ENCODE data around the gene ADCK1.

DNA sequence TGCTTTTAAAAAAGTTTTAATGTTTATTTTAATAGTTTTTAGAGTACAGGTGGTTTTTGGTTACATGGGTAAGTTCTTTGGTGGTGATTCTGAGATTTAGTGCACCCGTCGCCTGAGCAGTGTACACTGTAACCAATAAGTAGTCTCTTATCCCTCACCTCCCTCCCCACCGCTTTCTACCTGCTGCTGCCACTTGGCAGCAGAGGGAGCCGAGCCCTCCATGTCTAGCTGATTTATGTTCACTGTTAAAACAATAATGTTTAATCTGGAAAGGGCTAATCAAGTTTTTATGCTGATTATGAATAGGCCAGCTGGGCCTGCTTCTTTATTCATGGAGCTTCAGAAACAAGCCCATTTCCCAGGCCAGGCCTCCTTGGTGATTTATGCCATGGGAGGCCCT, 73.1 kb downstream of the ADCK1 start:
- TF ChIP-seq POLR2A (IDR thresholded peaks at IDR 0.05; ENCODE audit: low read depth, low read length) (no peak), EZH2 (IDR thresholded peaks at IDR 0.05; ENCODE audit: borderline replicate concordance, low read depth, low read length, severe bottlenecking) (no peak), JUN (IDR thresholded peaks at IDR 0.05; ENCODE audit: borderline replicate concordance, insufficient read depth, insufficient read length, low read depth) (no peak), GATA2 (IDR thresholded peaks at IDR 0.05; ENCODE audit: insufficient read depth, insufficient read length, low read depth, low read length) (no peak), POLR2AphosphoS5 (IDR thresholded peaks at IDR 0.05; ENCODE audit: insufficient read depth, low read depth, low read length) (no peak)
- TF ChIP-seq, protein P1, sequence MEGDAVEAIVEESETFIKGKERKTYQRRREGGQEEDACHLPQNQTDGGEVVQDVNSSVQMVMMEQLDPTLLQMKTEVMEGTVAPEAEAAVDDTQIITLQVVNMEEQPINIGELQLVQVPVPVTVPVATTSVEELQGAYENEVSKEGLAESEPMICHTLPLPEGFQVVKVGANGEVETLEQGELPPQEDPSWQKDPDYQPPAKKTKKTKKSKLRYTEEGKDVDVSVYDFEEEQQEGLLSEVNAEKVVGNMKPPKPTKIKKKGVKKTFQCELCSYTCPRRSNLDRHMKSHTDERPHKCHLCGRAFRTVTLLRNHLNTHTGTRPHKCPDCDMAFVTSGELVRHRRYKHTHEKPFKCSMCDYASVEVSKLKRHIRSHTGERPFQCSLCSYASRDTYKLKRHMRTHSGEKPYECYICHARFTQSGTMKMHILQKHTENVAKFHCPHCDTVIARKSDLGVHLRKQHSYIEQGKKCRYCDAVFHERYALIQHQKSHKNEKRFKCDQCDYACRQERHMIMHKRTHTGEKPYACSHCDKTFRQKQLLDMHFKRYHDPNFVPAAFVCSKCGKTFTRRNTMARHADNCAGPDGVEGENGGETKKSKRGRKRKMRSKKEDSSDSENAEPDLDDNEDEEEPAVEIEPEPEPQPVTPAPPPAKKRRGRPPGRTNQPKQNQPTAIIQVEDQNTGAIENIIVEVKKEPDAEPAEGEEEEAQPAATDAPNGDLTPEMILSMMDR (IDR thresholded peaks at IDR 0.05; ENCODE audit: extremely low read depth in 1 of 2, insufficient read depth in 1 of 2, low read depth in 1 of 2, low read length in 2 of 2): no peak
- TF ChIP-seq, protein P2, sequence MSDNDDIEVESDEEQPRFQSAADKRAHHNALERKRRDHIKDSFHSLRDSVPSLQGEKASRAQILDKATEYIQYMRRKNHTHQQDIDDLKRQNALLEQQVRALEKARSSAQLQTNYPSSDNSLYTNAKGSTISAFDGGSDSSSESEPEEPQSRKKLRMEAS (IDR thresholded peaks at IDR 0.05; ENCODE audit: insufficient read depth, insufficient read length): no peak
